HEK293 (cell line): ENCODE results near the gene LAMA2.

ENCODE experiments used
- CTCF ChIA-PET: fragments of 350-600 bp; formaldehyde crosslinking; extraction: SDS; loops from one replicate; lab custom pipeline; 2021; ENCODE audit warnings: antibody characterized with exemption; lab: Yijun Ruan, JAX
- POLR2A ChIA-PET: fragments of 300-600 bp; formaldehyde crosslinking; extraction: SDS; loops from one replicate; lab custom pipeline; 2020; ENCODE audit warnings: antibody characterized with exemption, inconsistent platforms; lab: Yijun Ruan, JAX
- H3K27ac ChIP-seq: fragments of 200-500 bp; sonication (Bioruptor generic); 2 replicates; pipeline ENCODE4 v1.5.1; 2014; ENCODE audit warnings: low read depth, low read length, control low read depth, inconsistent platforms; ENCODE audit errors: extremely low read depth
- H3K36me3 ChIP-seq, 2 experiments: fragments of 200-500 bp in 1 of 2; sonication (Bioruptor generic) in 1 of 2; 1 replicate in 1 of 2; 2 replicates in 1 of 2; pipeline ENCODE4 v1.5.1; 2014 to 2017; ENCODE audit warnings: inconsistent platforms in 2 of 2, low read length in 2 of 2; ENCODE audit not compliant: control insufficient read depth in 2 of 2, insufficient read depth in 1 of 2
- H3K4me1 ChIP-seq: fragments of 200-500 bp; sonication (Bioruptor generic); 2 replicates; pipeline ENCODE4 v1.5.1; 2014; ENCODE audit warnings: mild to moderate bottlenecking, low read length, inconsistent platforms; ENCODE audit not compliant: control insufficient read depth, insufficient read depth
- H3K4me3 ChIP-seq: 2 replicates; pipeline ENCODE4 v1.5.1; 2011; ENCODE audit warnings: low read depth, mild to moderate bottlenecking, control low read depth, low read length, moderate library complexity
- H3K9me3 ChIP-seq: fragments of 200-500 bp; sonication (Bioruptor generic); 2 replicates; pipeline ENCODE4 v1.5.1; 2014; ENCODE audit warnings: low read depth, low read length, inconsistent platforms; ENCODE audit not compliant: control insufficient read depth, insufficient read depth
- GLI4 ChIP-seq: fragments of 450-650 bp; formaldehyde crosslinking; IDR thresholded peaks from 2 replicates; pipeline ENCODE4 v1.5.1; 2016; ENCODE audit warnings: missing biosample characterization, missing genetic modification characterization
- HOXC10 ChIP-seq: sonication (generic); formaldehyde crosslinking; IDR thresholded peaks from 2 replicates; pipeline ENCODE4 v1.8.1; 2023; ENCODE audit warnings: mild to moderate bottlenecking, missing genetic modification reagents
- KLF1 ChIP-seq: fragments of 450-650 bp; formaldehyde crosslinking; IDR thresholded peaks from 2 replicates; pipeline ENCODE4 v1.5.1; 2016; ENCODE audit warnings: missing biosample characterization, missing genetic modification characterization
- SCRT2 ChIP-seq: fragments of 450-650 bp; formaldehyde crosslinking; IDR thresholded peaks from 2 replicates; pipeline ENCODE4 v1.5.1; 2016; ENCODE audit warnings: missing biosample characterization, missing genetic modification characterization
- ZFP69B ChIP-seq: fragments of 450-650 bp; formaldehyde crosslinking; IDR thresholded peaks from 2 replicates; pipeline ENCODE4 v1.5.1; 2016; ENCODE audit warnings: missing biosample characterization, missing genetic modification characterization
- ZNF114 ChIP-seq: fragments of 450-650 bp; formaldehyde crosslinking; IDR thresholded peaks from 2 replicates; pipeline ENCODE4 v1.5.0; 2017; ENCODE audit warnings: missing biosample characterization, missing genetic modification characterization
- ZNF132 ChIP-seq: fragments of 450-650 bp; formaldehyde crosslinking; IDR thresholded peaks from 2 replicates; pipeline ENCODE4 v1.5.1; 2017; ENCODE audit warnings: missing biosample characterization, missing genetic modification characterization, borderline replicate concordance
- ZNF157 ChIP-seq: fragments of 450-650 bp; formaldehyde crosslinking; IDR thresholded peaks from 2 replicates; pipeline ENCODE4 v1.5.1; 2016; ENCODE audit warnings: missing biosample characterization, missing genetic modification characterization
- ZNF19 ChIP-seq: fragments of 450-650 bp; formaldehyde crosslinking; IDR thresholded peaks from 2 replicates; pipeline ENCODE4; 2016; ENCODE audit warnings: missing biosample characterization, missing genetic modification characterization, low read depth
- ZNF223 ChIP-seq: fragments of 450-650 bp; formaldehyde crosslinking; IDR thresholded peaks from 2 replicates; pipeline ENCODE4 v1.5.1; 2016; ENCODE audit warnings: missing biosample characterization, missing genetic modification characterization
- ZNF23 ChIP-seq: fragments of 450-650 bp; formaldehyde crosslinking; IDR thresholded peaks from 2 replicates; pipeline ENCODE4 v1.5.1; 2016; ENCODE audit warnings: missing biosample characterization, missing genetic modification characterization, borderline replicate concordance
- ZNF266 ChIP-seq: fragments of 450-650 bp; formaldehyde crosslinking; IDR thresholded peaks from 2 replicates; pipeline ENCODE4 v1.5.1; 2016; ENCODE audit warnings: missing biosample characterization, missing genetic modification characterization, low read depth
- ZNF416 ChIP-seq: fragments of 450-650 bp; formaldehyde crosslinking; IDR thresholded peaks from 2 replicates; pipeline ENCODE4 v1.5.1; 2016; ENCODE audit warnings: missing biosample characterization, missing genetic modification characterization
- ZNF473 ChIP-seq: fragments of 450-650 bp; formaldehyde crosslinking; IDR thresholded peaks from 2 replicates; pipeline ENCODE4 v1.5.1; 2017; ENCODE audit warnings: missing biosample characterization, missing genetic modification characterization
- ZNF596 ChIP-seq: fragments of 450-650 bp; IDR thresholded peaks from 2 replicates; pipeline ENCODE4 v1.5.0; 2018; ENCODE audit warnings: missing biosample characterization, mild to moderate bottlenecking, missing genetic modification characterization, moderate library complexity
- ZNF621 ChIP-seq: fragments of 450-650 bp; formaldehyde crosslinking; IDR thresholded peaks from 2 replicates; pipeline ENCODE4 v1.5.1; 2017; ENCODE audit warnings: missing biosample characterization, missing genetic modification characterization
- ZNF701 ChIP-seq: fragments of 450-650 bp; formaldehyde crosslinking; IDR thresholded peaks from 2 replicates; pipeline ENCODE4 v1.5.1; 2016; ENCODE audit warnings: missing biosample characterization, missing genetic modification characterization
- ZNF777 ChIP-seq: fragments of 450-650 bp; formaldehyde crosslinking; IDR thresholded peaks from 2 replicates; pipeline ENCODE4 v1.5.1; 2017; ENCODE audit warnings: missing biosample characterization, missing genetic modification characterization, borderline replicate concordance
- TF ChIP-seq, protein P1 (sequence below): fragments of 450-650 bp; formaldehyde crosslinking; IDR thresholded peaks from 2 replicates; pipeline ENCODE4 v1.5.1; 2017; ENCODE audit warnings: missing biosample characterization, missing genetic modification characterization
- TF ChIP-seq, protein P2 (sequence below): fragments of 450-650 bp; formaldehyde crosslinking; IDR thresholded peaks from 2 replicates; pipeline ENCODE4 v1.5.1; 2016; ENCODE audit warnings: missing biosample characterization, missing genetic modification characterization
- TF ChIP-seq, protein P3 (sequence below): sonication (generic); formaldehyde crosslinking; IDR thresholded peaks from 2 replicates; pipeline ENCODE4 v1.8.1; 2022; ENCODE audit warnings: mild to moderate bottlenecking, moderate library complexity, missing genetic modification reagents
- TF ChIP-seq, protein P4 (sequence below): fragments of 450-650 bp; formaldehyde crosslinking; IDR thresholded peaks from 2 replicates; pipeline ENCODE4 v1.5.1; 2016; ENCODE audit warnings: missing biosample characterization, missing genetic modification characterization
- TF ChIP-seq, protein P5 (sequence below): fragments of 450-650 bp; formaldehyde crosslinking; IDR thresholded peaks from 2 replicates; pipeline ENCODE4 v1.5.1; 2016; ENCODE audit warnings: missing biosample characterization, missing genetic modification characterization
- TF ChIP-seq, protein P6 (sequence below): fragments of 450-650 bp; formaldehyde crosslinking; IDR thresholded peaks from 2 replicates; pipeline ENCODE4 v1.5.1; 2016; ENCODE audit warnings: missing biosample characterization, missing genetic modification characterization
- TF ChIP-seq, protein P7 (sequence below): fragments of 450-650 bp; formaldehyde crosslinking; IDR thresholded peaks from 2 replicates; pipeline ENCODE4 v1.5.1; 2016; ENCODE audit warnings: missing biosample characterization, missing genetic modification characterization

Gene LAMA2

DNA sequence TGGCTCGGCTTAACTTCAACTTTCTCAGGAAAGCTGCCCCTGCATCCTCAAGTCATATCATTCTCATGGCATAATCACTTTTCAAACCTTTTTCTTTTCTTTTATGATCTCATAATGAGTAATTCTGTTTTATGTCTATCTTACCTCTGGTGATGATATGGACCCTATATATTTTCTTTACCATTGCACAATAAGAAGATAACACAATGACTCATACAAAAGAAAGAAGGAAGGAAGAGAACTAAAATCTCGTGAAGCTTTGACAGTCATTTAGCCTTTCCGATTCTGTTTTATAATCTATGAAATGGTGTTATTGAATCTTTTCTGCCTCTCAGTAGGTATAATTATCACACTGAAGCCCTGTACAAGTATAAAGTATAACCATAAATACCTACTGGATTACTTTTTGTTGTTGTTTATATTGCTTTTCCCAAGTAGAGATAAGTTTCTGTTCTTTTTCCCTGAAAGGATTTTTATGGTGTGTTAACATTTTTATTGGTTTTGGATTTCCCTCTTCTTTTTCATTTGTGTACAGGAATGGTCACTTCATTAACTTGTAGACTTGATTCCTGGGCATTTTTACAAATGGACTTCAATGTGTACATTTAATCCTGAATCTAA, 300.9 kb downstream of the LAMA2 start:
- POLR2A ChIA-PET, result no interaction called here
- CTCF ChIA-PET, result interaction anchor here (0.6 kb wide), 1 partner anchor 264 kb away, joined by 3 read pairs; no protein-coding TSS in a partner anchor
- H3K9me3 ChIP-seq, result no peaks in the 10 kb centered on the region
- no peaks in the 10 kb centered on the region for H3K36me3 ChIP-seq
- peaks cover 31% of the 10 kb centered on the region for H3K4me1 ChIP-seq
- H3K4me3 ChIP-seq, result no peak overlapping the region
- H3K27ac ChIP-seq, result peak overlapping the region; percentile 47
- TF ChIP-seq ZNF777 (tag by site-specific recombination) (no peak), ZNF157 (no peak), ZNF701 (tag by site-specific recombination) (no peak), HOXC10 (CRISPR knock-in tag) (no peak), ZNF416 (no peak), ZNF223 (tag by site-specific recombination) (no peak), ZNF596 (tag by site-specific recombination) (no peak), ZNF266 (tag by site-specific recombination) (no peak), ZNF114 (tag by site-specific recombination) (no peak), GLI4 (no peak), KLF1 (no peak), ZFP69B (tag by site-specific recombination) (peak; percentile 59), ZNF23 (no peak), ZNF132 (no peak), ZNF621 (no peak), SCRT2 (tag by site-specific recombination) (no peak), ZNF473 (tag by site-specific recombination) (no peak), ZNF19 (tag by site-specific recombination) (peak; percentile 18; the same call in 1 of the 2 replicates)
- TF ChIP-seq, protein P1, sequence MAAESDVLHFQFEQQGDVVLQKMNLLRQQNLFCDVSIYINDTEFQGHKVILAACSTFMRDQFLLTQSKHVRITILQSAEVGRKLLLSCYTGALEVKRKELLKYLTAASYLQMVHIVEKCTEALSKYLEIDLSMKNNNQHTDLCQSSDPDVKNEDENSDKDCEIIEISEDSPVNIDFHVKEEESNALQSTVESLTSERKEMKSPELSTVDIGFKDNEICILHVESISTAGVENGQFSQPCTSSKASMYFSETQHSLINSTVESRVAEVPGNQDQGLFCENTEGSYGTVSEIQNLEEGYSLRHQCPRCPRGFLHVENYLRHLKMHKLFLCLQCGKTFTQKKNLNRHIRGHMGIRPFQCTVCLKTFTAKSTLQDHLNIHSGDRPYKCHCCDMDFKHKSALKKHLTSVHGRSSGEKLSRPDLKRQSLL (tag by site-specific recombination), result no peak
- TF ChIP-seq, protein P2, sequence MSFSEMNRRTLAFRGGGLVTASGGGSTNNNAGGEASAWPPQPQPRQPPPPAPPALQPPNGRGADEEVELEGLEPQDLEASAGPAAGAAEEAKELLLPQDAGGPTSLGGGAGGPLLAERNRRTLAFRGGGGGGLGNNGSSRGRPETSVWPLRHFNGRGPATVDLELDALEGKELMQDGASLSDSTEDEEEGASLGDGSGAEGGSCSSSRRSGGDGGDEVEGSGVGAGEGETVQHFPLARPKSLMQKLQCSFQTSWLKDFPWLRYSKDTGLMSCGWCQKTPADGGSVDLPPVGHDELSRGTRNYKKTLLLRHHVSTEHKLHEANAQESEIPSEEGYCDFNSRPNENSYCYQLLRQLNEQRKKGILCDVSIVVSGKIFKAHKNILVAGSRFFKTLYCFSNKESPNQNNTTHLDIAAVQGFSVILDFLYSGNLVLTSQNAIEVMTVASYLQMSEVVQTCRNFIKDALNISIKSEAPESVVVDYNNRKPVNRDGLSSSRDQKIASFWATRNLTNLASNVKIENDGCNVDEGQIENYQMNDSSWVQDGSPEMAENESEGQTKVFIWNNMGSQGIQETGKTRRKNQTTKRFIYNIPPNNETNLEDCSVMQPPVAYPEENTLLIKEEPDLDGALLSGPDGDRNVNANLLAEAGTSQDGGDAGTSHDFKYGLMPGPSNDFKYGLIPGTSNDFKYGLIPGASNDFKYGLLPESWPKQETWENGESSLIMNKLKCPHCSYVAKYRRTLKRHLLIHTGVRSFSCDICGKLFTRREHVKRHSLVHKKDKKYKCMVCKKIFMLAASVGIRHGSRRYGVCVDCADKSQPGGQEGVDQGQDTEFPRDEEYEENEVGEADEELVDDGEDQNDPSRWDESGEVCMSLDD (tag by site-specific recombination), result no peak
- TF ChIP-seq, protein P3, sequence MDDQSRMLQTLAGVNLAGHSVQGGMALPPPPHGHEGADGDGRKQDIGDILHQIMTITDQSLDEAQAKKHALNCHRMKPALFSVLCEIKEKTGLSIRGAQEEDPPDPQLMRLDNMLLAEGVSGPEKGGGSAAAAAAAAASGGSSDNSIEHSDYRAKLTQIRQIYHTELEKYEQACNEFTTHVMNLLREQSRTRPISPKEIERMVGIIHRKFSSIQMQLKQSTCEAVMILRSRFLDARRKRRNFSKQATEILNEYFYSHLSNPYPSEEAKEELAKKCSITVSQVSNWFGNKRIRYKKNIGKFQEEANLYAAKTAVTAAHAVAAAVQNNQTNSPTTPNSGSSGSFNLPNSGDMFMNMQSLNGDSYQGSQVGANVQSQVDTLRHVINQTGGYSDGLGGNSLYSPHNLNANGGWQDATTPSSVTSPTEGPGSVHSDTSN (CRISPR knock-in tag), result no peak
- TF ChIP-seq, protein P4, sequence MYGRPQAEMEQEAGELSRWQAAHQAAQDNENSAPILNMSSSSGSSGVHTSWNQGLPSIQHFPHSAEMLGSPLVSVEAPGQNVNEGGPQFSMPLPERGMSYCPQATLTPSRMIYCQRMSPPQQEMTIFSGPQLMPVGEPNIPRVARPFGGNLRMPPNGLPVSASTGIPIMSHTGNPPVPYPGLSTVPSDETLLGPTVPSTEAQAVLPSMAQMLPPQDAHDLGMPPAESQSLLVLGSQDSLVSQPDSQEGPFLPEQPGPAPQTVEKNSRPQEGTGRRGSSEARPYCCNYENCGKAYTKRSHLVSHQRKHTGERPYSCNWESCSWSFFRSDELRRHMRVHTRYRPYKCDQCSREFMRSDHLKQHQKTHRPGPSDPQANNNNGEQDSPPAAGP (tag by site-specific recombination), result no peak
- TF ChIP-seq, protein P5, sequence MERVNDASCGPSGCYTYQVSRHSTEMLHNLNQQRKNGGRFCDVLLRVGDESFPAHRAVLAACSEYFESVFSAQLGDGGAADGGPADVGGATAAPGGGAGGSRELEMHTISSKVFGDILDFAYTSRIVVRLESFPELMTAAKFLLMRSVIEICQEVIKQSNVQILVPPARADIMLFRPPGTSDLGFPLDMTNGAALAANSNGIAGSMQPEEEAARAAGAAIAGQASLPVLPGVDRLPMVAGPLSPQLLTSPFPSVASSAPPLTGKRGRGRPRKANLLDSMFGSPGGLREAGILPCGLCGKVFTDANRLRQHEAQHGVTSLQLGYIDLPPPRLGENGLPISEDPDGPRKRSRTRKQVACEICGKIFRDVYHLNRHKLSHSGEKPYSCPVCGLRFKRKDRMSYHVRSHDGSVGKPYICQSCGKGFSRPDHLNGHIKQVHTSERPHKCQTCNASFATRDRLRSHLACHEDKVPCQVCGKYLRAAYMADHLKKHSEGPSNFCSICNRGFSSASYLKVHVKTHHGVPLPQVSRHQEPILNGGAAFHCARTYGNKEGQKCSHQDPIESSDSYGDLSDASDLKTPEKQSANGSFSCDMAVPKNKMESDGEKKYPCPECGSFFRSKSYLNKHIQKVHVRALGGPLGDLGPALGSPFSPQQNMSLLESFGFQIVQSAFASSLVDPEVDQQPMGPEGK, result no peak; the same call in 1 of the 2 replicates
- TF ChIP-seq, protein P6, sequence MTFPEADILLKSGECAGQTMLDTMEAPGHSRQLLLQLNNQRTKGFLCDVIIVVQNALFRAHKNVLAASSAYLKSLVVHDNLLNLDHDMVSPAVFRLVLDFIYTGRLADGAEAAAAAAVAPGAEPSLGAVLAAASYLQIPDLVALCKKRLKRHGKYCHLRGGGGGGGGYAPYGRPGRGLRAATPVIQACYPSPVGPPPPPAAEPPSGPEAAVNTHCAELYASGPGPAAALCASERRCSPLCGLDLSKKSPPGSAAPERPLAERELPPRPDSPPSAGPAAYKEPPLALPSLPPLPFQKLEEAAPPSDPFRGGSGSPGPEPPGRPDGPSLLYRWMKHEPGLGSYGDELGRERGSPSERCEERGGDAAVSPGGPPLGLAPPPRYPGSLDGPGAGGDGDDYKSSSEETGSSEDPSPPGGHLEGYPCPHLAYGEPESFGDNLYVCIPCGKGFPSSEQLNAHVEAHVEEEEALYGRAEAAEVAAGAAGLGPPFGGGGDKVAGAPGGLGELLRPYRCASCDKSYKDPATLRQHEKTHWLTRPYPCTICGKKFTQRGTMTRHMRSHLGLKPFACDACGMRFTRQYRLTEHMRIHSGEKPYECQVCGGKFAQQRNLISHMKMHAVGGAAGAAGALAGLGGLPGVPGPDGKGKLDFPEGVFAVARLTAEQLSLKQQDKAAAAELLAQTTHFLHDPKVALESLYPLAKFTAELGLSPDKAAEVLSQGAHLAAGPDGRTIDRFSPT (tag by site-specific recombination), result peak; percentile 88; the same call in 1 of the 2 replicates
- TF ChIP-seq, protein P7, sequence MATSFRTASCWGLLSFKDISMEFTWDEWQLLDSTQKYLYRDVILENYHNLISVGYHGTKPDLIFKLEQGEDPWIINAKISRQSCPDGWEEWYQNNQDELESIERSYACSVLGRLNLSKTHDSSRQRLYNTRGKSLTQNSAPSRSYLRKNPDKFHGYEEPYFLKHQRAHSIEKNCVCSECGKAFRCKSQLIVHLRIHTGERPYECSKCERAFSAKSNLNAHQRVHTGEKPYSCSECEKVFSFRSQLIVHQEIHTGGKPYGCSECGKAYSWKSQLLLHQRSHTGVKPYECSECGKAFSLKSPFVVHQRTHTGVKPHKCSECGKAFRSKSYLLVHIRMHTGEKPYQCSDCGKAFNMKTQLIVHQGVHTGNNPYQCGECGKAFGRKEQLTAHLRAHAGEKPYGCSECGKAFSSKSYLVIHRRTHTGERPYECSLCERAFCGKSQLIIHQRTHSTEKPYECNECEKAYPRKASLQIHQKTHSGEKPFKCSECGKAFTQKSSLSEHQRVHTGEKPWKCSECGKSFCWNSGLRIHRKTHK, result no peak
